ENCODE measurements around the gene OSCAR. TPM values are rescaled to one million over a fixed set of nuclear protein-coding genes. Genes with fewer than 3 reads are reported as not detected.

The OSCAR gene
- total RNA-seq, 4 donors from 2014 or later: 0.49 to 2.7 (median 1.8) TPM

DNA sequence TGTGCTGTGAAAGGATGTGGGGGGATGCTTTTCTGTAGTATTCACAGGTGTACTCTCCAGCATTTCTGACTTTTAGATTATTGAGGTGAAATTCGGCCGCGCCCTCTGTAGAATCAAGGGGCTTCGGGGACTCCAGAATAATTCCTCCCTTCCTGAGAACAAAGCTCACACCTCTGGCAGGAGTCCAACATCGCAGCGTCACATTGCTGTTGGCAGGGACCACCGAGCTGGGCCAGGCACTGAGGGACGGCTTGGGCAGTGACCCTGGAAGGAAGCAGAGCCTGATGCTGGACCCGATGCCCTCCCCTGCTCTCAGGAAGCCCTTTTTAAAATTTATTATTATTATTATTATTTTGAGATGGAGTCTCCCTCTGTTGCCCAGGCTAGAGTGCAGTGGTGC is 25.8 kb downstream of the OSCAR start:
- no peak overlapping the region for H3K4me3 ChIP-seq
- no peaks in the 10 kb centered on the region for H3K36me3 ChIP-seq
- H3K4me1 ChIP-seq: no peaks in the 10 kb centered on the region
- H3K9me3 ChIP-seq: no peaks in the 10 kb centered on the region
- no peaks in the 10 kb centered on the region for H3K27me3 ChIP-seq
- no peak for DNase-seq (ENCODE audit: low spot score in 2 of 2)
- TF ChIP-seq, protein P1, sequence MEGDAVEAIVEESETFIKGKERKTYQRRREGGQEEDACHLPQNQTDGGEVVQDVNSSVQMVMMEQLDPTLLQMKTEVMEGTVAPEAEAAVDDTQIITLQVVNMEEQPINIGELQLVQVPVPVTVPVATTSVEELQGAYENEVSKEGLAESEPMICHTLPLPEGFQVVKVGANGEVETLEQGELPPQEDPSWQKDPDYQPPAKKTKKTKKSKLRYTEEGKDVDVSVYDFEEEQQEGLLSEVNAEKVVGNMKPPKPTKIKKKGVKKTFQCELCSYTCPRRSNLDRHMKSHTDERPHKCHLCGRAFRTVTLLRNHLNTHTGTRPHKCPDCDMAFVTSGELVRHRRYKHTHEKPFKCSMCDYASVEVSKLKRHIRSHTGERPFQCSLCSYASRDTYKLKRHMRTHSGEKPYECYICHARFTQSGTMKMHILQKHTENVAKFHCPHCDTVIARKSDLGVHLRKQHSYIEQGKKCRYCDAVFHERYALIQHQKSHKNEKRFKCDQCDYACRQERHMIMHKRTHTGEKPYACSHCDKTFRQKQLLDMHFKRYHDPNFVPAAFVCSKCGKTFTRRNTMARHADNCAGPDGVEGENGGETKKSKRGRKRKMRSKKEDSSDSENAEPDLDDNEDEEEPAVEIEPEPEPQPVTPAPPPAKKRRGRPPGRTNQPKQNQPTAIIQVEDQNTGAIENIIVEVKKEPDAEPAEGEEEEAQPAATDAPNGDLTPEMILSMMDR (IDR thresholded peaks at IDR 0.05): no peak
- no peak for TF ChIP-seq POLR2AphosphoS5 (IDR thresholded peaks at IDR 0.05)
- no peak for TF ChIP-seq EP300 (IDR thresholded peaks at IDR 0.05)
- TF ChIP-seq POLR2A (IDR thresholded peaks at IDR 0.05): no peak
- H3K27ac ChIP-seq: no peak overlapping the region
- WGBS: 71% methylated on average over 9 of the region's 9 CpGs

DNA sequence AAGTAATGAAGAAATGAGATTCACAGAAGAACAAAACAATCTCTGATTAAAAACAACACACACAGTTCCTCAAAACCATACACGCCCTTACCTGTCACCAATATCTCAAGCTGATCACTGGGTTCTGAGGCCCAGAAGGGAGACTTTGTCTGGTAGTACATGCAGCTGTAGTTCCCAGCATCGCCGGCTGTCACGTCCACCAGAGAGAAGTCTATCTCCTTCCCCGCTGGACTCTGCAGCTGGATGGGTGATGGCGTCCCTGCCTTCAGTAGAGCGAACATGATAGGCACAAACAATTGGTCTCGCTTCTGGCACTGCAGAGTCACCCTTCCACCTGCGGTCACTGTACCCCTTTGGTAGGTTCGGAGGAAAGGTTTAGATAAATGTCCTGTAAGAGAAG is 26.8 kb downstream of the OSCAR start:
- peaks cover 4% of the 10 kb centered on the region for H3K9me3 ChIP-seq
- WGBS: 92% methylated on average over 10 of the region's 10 CpGs
- TF ChIP-seq POLR2AphosphoS5 (IDR thresholded peaks at IDR 0.05) (no peak), EP300 (IDR thresholded peaks at IDR 0.05) (no peak), POLR2A (IDR thresholded peaks at IDR 0.05) (no peak)
- TF ChIP-seq, protein P1 (IDR thresholded peaks at IDR 0.05): no peak

DNA sequence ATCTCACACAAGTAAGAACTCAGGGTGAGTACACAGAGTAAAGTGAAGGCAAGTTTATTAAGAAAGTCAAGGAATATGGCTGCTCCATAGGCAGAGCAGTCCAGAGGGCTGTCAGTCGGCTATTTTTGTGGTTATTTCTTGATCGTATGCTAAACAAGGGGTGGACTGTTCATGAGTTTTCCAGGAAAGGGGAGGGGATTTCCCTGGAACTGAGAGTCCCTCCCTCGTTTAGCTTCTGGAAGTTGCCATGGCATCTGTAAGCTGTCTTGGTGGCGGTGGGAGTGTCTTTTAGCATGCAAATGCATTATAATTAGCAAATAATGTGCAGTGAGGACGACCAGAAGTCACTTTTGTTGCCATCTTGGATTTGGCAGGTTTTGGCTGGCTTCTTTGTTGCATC is 31.1 kb downstream of the OSCAR start:
- no peak for TF ChIP-seq POLR2AphosphoS5 (IDR thresholded peaks at IDR 0.05)
- TF ChIP-seq POLR2A (IDR thresholded peaks at IDR 0.05): no peak
- TF ChIP-seq EP300 (IDR thresholded peaks at IDR 0.05): no peak
- TF ChIP-seq, protein P1 (IDR thresholded peaks at IDR 0.05): no peak
- Histone ChIP-seq H3K36me3 (no peaks in the 10 kb centered on the region), H3K4me1 (no peaks in the 10 kb centered on the region), H3K27me3 (no peaks in the 10 kb centered on the region), H3K9me3 (peaks cover 4% of the 10 kb centered on the region), H3K4me3 (no peak overlapping the region), H3K27ac (no peak overlapping the region)
- no peak for DNase-seq (ENCODE audit: low spot score in 2 of 2)
- WGBS: 57% methylated on average over 5 of the region's 5 CpGs

More for the DNA sequence above, 26.8 kb downstream of the OSCAR start:
- H3K36me3 ChIP-seq: no peaks in the 10 kb centered on the region
- no peak overlapping the region for H3K4me3 ChIP-seq
- no peak overlapping the region for H3K27ac ChIP-seq
- no peaks in the 10 kb centered on the region for H3K4me1 ChIP-seq
- DNase-seq (ENCODE audit: low spot score in 2 of 2): no peak
- H3K27me3 ChIP-seq: no peaks in the 10 kb centered on the region

- H3K9me3 ChIP-seq: no peaks in the 10 kb centered on the region
- DNase-seq (ENCODE audit: low spot score in 2 of 2): no peak
- WGBS: 77% methylated on average over 34 of the region's 34 CpGs
- H3K27me3 ChIP-seq: peaks cover 18% of the 10 kb centered on the region
- TF ChIP-seq, protein P1 (IDR thresholded peaks at IDR 0.05): no peak
- TF ChIP-seq POLR2A (IDR thresholded peaks at IDR 0.05) (no peak), EP300 (IDR thresholded peaks at IDR 0.05) (no peak), POLR2AphosphoS5 (IDR thresholded peaks at IDR 0.05) (no peak)
- no peaks in the 10 kb centered on the region for H3K4me1 ChIP-seq
- H3K27ac ChIP-seq: no peak within 1 kb of the TSS
- no peak within 1 kb of the TSS for H3K4me3 ChIP-seq
- no peaks in the 10 kb centered on the region for H3K36me3 ChIP-seq
Measured at GRCh38 chr19:54063350-54064116, 37.1 kb downstream of the OSCAR start, which contains the start of gene VSTM1. VSTM1 (minus strand) TSS chr19:54063897; CDS start chr19:54063777, 120 bp downstream.

DNA sequence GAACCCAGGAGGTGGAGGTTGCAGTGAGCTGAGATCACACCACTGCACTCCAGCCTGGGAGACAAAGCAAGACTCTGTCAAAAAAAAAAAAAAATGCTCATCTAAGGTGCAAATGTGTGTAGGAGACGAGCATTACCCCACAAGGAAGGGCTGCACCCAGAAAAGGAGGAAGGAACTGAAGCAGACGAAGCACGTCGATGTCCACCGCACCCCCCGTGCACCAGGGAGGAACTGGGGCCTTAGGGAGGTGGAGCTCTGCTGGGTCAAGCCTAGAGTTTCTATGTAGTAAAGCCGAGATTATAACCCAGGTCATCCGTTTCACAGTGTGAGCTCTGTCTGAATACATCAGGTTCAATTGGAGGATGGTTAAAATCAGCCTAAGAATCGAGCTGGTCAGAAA is 38.0 kb downstream of the OSCAR start:
- TF ChIP-seq, protein P1 (IDR thresholded peaks at IDR 0.05): no peak
- TF ChIP-seq EP300 (IDR thresholded peaks at IDR 0.05): no peak
- TF ChIP-seq POLR2A (IDR thresholded peaks at IDR 0.05): no peak
- TF ChIP-seq POLR2AphosphoS5 (IDR thresholded peaks at IDR 0.05): no peak
- H3K4me1 ChIP-seq: no peaks in the 10 kb centered on the region
- 79% methylated on average over 9 of the region's 9 CpGs for WGBS
- no peak for DNase-seq (ENCODE audit: low spot score in 2 of 2)
- no peak overlapping the region for H3K27ac ChIP-seq
- peaks cover 18% of the 10 kb centered on the region for H3K27me3 ChIP-seq
- H3K9me3 ChIP-seq: no peaks in the 10 kb centered on the region
- no peak overlapping the region for H3K4me3 ChIP-seq
- H3K36me3 ChIP-seq: no peaks in the 10 kb centered on the region

All from suprapubic skin (tissue), 4 donors.